ENCODE measurements around the gene CRABP2.

CRABP2 gene

DNA sequence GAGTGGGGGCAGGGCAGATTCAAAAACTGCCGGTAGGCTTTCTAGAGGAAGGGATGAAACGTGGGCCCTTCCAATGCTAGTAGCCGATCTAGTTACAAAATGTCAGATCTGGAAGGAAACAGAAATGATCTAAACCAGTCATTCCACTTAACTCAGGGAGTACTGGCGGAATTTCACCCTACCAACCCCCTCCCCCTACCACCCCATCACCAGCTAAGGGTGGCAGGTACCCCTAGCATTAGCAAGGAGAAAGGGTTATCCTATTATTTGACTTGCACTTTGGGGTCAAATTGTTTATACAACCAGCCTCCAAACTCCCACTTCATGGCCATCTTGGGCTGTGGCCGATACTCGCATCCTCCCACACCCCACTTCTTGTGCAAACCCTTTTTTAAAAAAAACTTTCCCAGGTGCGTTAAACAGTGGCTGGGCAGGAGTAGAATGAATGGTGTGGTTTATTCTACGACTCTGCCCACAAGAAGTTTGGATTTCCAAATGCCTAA lies 36.1 kb upstream of the CRABP2 start:
- no peak for FAIRE-seq

GRCh38 chr1:156740741-156741480 lies 35.5 kb upstream of the CRABP2 start, which contains the start of gene MRPL24:
TSS of gene MRPL24 (minus strand) at chr1:156741088. CDS start at chr1:156738704, 2,384 bp downstream.
- FAIRE-seq = peak; percentile 91

GRCh38 chr1:156740237-156740740 lies 34.9 kb upstream of the CRABP2 start:
- no peak for FAIRE-seq

DNA sequence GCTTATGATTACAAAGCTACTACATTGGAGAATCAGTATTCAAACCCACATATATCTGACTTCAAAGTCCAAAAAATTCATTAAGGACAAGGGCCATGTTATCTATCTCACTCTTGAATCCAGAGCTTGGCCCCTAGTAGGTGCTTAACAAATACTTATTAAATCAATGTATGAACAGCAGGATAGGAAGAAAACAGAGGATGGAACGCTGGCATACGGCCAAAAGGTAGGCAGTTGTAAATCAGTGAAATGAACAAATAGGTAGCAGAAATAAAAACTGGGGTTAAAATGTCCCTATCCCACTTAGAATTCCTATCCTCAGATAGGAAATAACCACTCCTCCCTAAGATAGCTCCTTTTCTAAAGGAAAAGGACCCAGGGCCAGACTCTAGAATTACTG lies 33.5 kb upstream of the CRABP2 start:
- no peak for FAIRE-seq

GRCh38 chr1:156738407-156738806 lies 33.0 kb upstream of the CRABP2 start:
- FAIRE-seq = no peak

DNA sequence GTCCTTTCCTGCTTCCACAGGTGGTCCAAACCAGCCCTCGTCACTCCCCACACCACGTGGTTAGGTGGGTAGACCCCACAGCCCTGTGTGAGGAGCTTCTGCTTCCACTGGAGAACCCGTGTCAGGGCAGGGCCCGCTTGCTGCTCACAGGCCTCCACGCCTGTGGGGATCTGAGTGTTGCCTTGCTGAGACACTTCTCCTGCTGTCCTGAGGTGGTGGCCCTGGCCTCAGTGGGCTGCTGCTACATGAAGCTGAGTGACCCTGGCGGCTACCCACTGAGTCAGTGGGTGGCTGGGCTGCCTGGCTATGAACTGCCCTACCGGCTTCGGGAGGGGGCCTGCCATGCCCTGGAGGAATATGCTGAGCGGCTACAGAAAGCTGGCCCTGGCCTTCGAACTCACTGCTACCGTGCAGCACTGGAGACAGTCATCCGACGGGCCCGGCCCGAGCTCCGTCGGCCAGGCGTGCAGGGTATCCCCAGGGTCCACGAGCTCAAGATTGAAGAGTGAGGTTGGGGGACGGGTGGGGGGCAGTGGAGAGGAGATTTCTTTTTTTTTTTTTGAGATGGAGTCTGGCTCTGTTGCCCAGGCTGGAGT lies 28.7 kb upstream of the CRABP2 start:
- no peak for FAIRE-seq

DNA sequence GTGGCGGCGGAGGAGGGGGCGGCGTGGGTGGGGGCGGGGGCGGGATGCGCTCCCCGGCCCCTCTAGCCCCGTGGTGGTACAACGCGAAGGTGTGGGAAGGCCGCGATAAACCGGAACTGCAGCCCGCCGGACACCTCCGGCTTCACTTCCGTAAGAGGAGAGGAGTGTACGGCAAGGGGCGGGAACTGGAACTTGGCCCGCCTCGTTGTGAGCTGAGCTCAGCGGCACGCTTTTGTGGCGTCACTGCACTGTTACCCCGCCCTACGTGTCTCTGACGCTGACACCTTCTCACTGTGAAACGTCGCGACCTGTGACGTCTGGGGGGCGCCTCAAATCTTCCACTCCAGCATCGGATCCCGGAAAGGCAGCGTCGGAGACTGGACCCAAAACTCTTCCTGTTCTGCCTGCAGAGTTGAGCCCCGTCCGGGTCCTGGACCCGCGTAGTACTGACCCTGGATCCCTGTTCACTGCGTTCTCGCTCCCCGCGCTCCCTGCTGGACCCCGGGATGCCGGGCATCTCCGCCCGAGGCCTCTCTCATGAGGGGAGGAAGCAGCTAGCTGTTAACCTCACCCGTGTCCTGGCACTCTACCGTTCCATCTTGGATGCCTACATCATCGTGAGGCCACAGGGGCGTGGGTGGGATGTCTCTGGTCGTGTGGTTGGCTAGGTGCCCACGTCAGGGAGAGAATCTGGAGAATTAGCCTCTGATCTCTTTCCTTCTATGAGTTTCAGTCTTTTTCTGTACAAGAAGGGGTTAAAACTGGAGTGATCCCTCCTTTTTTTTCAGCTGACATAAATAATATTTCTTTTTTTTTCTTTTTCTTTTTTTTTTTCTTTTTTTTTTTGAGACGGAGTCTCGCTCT lies 23.4 kb upstream of the CRABP2 start, which contains the start of gene ISG20L2:
TSS of gene ISG20L2 (minus strand) at position 168 of the 864 bp plus-strand sequence. CDS start 1,114 bp downstream, outside the sequence.
- no peak for FAIRE-seq

DNA sequence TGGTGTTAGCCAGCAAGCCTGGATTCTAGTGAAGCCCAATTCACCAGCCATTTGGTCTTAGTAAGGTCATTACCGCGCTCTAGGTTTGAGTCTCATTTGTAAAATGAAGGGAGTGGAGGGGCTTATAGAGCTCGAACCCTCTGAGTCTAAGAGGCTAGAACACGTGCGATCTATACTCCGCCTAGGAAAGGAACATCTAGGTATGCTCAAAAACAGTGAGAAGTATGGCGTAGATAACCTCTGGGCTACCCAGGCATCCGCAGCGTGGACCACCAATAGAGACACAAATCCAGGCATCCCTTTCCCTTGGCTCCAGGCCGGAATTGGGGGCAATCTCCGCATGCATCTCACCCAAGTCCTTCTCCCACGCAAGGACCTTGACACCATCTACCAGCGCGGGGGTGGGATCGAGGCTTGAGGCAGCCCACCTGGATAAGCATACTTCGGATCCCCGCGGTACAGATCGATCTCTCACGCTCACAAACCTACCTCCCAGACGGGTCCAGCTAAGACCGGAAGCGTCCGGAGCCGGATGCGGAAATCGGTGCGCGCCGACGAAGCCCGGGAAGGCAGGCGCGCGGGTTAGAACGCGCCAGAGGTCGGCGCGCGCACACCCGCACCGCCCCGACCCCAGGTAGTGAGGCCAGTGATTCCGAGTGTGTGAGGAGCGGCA lies 22.7 kb upstream of the CRABP2 start, which contains the start of gene METTL25B:
TSS of gene METTL25B (plus strand) at position 544 of the 673 bp plus-strand sequence. CDS start 636 bp downstream, outside the sequence.
- FAIRE-seq = no peak

DNA sequence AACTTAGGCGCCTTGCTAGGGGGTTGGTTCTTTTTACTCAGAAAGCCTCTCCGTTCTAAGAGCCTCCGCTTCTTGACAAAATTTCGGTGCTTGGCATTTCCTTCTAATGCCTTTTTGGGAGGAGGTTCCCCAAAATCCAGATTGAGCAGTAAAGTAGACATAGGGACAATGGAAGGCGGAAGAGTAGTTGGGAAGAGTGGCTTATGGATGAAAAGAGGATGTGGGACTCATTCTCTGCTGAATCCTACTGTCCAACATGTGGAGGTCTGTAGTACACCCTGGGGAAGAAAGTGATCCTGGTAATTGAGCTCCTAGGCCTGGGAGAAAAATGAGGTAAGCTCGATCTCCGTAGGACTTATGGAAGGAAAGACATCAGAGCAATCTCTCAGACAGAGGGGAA lies 22.1 kb upstream of the CRABP2 start:
- no peak for FAIRE-seq

- no peak for FAIRE-seq
These were observed 21.3 kb upstream of the CRABP2 start for GRCh38 chr1:156726549-156727226.

DNA sequence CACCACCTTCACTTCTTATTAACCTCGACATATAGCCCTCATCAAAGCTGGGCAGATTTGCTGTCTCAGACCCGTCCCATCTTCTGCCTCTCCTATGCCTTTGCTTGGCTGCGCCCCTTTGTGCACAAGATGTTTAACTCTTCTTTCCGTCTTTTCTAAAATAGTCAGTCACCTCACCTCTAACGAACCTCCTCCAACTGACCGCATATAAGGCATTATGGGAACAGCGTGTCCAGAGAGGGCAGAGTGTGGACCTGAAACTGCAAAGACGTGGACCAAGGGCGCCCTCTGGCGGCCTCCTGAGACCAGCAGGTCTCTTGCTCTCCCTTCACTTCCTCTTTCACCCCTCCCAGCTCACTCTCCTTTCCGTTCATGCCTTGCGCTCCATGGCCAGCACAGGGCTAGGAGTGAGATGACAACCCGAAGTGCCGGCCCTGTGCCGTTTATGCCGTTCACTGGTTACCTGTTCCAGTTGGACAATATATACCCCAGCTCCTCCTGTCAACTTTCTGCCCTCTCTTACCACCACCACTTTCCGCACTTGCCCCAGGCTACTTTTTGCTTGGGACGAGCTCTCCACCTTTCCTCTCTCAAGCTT lies 20.4 kb upstream of the CRABP2 start:
- FAIRE-seq = no peak

DNA sequence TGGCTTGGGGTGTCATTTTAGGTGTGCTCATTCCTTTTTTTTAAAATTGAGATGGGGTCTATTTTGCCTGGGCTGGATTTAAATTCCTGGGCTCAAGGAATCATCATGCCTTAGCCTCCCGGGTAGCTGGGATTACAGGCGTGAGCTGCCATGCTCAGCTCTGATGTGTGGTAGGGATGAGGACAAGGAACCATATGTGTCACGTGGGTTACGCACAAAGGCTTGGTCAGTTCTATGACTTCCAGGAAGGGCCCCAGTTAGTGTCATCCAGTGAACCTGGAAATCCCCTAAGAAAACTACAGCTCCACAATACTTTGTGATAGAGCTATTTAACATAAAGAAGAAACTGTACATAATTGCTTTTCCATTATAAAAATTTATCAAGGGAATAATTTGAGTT lies 16.2 kb upstream of the CRABP2 start:
- FAIRE-seq = no peak

DNA sequence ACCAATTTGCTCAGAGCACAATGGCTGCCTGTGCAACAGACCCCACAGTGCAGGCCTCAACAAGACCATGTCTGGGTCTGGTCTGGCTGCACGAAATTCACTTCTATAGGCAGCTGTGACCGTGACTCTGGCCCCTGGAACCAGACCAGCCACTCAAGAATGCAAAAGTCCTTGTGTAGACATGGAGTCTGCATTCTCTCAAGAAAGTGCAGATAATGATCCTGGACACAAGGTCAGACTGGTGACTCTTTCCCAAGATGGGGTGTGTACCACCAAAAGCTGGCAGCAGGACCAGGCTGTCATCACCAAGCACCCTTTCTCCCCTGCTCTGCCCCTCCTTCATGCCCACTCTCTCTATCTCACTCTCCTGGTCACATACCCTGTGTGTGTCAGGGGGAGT lies 15.7 kb upstream of the CRABP2 start:
- no peak for FAIRE-seq

DNA sequence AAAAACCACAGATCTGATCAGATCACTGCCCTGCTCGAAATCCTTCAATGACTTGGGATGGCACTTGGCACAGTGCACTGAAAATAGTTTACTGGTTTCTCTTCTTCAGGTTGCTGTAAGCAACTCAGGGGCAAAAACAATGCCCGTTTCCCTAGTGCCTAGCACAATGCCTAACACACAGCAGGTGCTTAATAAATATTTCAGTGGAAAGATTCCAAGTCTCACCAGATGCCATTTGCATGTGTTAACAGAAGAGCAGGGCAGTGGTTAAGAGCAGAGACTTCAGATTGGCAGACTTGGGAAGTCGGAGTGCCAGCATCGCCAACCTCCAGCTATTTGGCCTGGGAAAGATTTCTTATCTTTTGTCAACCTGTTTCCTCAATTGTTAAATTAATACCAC lies 12.0 kb upstream of the CRABP2 start:
- FAIRE-seq = no peak

DNA sequence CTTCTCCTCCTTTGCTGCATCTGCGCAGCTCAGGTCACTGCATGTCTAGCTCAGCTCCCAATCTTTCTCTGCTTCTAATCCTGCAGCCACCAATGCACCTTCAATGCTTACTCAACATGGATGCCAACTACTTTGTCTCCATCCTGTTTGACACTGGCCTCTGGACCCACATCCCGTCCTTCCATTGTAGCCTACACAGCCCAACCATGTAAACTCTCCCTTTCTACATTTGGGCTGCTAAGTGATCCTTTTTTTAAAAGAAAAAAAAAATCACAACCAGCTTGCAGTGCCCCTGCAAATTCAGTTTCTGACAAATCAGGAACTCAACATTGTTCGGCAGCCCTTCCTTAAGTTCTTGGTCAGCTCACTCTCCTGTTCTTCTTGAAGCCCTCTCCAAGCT lies 9.4 kb upstream of the CRABP2 start:
- no peak for FAIRE-seq

DNA sequence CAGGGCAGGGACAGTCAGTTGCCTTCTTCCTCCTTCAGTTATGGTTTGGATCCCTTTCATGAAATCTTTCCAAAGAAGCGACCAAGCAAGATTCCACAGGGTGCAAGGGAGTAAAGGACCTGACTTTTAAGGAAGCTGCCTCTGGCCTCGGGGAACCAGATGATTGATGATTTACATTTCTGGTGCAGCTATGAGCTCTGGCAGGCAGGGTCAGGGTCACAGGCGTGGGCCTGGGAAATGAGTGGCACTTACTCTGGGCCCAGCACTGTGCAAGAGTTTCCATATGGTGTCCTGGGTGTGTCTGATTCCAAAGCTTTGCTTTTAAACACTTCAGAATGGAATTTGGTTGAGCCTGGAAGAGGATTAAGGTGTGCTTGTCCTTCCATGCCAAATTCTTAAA lies 7.2 kb upstream of the CRABP2 start:
- FAIRE-seq = no peak

DNA sequence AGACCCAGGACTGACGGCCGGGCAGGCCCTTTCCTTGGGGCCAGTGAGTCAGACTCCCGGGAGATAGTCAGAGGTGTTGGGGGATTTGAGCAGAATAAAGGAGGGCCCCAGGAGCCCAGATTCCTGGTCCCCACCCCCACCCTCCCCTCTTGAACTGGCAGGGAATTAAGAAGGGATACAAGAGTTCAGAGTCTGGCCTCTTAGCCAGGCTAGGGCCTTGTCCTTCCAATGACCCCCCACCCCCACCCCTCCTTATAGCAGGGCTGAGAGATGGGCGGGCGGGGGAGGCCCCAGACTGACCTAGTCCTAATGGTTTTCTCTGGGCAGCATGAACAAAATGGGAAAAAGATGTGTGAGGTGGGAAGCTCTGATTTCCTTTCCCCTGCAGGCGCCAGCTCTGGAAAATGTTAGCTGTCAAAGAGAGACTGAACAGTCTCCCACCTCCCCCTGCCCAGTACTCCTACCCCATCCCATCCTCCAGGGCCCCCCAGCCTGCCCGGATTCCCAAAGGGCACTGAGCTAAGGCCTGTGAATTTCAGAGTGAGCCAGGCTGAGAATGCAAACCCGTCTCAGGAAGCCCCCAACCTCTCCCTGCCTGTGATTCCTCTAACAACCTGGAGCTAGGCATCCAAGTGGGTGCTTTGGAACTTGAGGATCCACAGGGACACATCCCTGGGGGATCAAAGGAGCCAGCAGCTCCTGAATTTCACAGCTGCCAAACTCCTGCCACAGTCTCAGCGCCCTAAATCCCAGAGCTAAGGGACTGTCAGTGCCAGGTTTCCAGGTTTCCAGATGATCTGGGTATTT lies 5.8 kb upstream of the CRABP2 start:
- FAIRE-seq = no peak

- no peak for FAIRE-seq
These were observed 4.5 kb upstream of the CRABP2 start for GRCh38 chr1:156709757-156710489.

- no peak for FAIRE-seq
These were observed 3.6 kb upstream of the CRABP2 start for GRCh38 chr1:156709031-156709430.

- FAIRE-seq = no peak
These were observed 2.9 kb upstream of the CRABP2 start for GRCh38 chr1:156708218-156708661.

Measured in islet of Langerhans (tissue), 1 donor.